CD4-positive, CD25-positive, alpha-beta regulatory T cell (primary cell): ENCODE measurements around the gene FBXL3. TPM values are rescaled to one million over a fixed set of nuclear protein-coding genes. Genes with fewer than 3 reads are reported as not detected.
A peak's percentile ranks its signal among the peaks of the same experiment; 100 is the strongest.

Experiments
- ATAC-seq, 2 donors: fragments of 150-1000 bp; cut with Tn5 transposase; one replicate each; pipeline ENCODE4 v1.10.0; 2021; ENCODE audit warnings: low read depth in 2 of 2, moderate number of reproducible peaks in 2 of 2, moderate library complexity in 1 of 2
- DNase-seq, 3 donors: peaks; one replicate each; pipeline versions ENCODE4 v3.0.0 to v3.0.0-alpha.2; 2012 to 2022; ENCODE audit warnings: mixed read lengths in 1 of 3
- H3K27ac ChIP-seq: one replicate; pipeline ENCODE4 v1.7.0; 2013; ENCODE audit warnings: mild to moderate bottlenecking, low read length; ENCODE audit not compliant: insufficient read depth, poor library complexity, severe bottlenecking
- H3K27me3 ChIP-seq: one replicate; pipeline ENCODE4 v1.7.0; 2013; ENCODE audit warnings: low read length; ENCODE audit not compliant: control insufficient read depth, insufficient read depth
- H3K36me3 ChIP-seq: one replicate; pipeline ENCODE4 v1.7.0; 2013; ENCODE audit warnings: mild to moderate bottlenecking, low read length, moderate library complexity; ENCODE audit not compliant: control insufficient read depth, insufficient read depth
- H3K4me1 ChIP-seq: 2 replicates; pipeline ENCODE4 v1.7.0; 2013; ENCODE audit warnings: mild to moderate bottlenecking, low read length; ENCODE audit not compliant: insufficient read depth, control insufficient read depth, poor library complexity, severe bottlenecking
- H3K4me3 ChIP-seq: one replicate; pipeline ENCODE4 v1.7.0; 2013; ENCODE audit warnings: low read depth, mild to moderate bottlenecking, low read length, moderate library complexity
- H3K9me3 ChIP-seq, 2 experiments: 1 replicate in 1 of 2; 2 replicates in 1 of 2; pipeline ENCODE4 v1.7.0; 2013; ENCODE audit warnings: low read length in 2 of 2, mild to moderate bottlenecking in 1 of 2, moderate library complexity in 1 of 2; ENCODE audit not compliant: control insufficient read depth in 2 of 2
- H3K27ac Mint-ChIP-seq, 3 donors: one replicate each; pipeline ENCODE4 v1.8.0; 2020 to 2022; ENCODE audit warnings: mild to moderate bottlenecking in 3 of 3, mixed read lengths in 3 of 3, moderate library complexity in 2 of 3
- H3K27me3 Mint-ChIP-seq: one replicate; pipeline ENCODE4 v1.8.0; 2022; ENCODE audit warnings: mild to moderate bottlenecking, mixed read lengths
- H3K36me3 Mint-ChIP-seq: one replicate; pipeline ENCODE4 v1.8.0; 2020; ENCODE audit warnings: mixed read lengths
- H3K4me1 Mint-ChIP-seq, 4 donors: one replicate each; pipeline ENCODE4 v1.8.0; 2020 to 2022; ENCODE audit warnings: mixed read lengths in 4 of 4, mild to moderate bottlenecking in 1 of 4
- H3K4me3 Mint-ChIP-seq, 4 donors: one replicate each; pipeline ENCODE4 v1.8.0; 2020 to 2022; ENCODE audit warnings: mild to moderate bottlenecking in 4 of 4, mixed read lengths in 4 of 4, moderate library complexity in 3 of 4
- H3K9me3 Mint-ChIP-seq, 7 donors: one replicate each; pipeline ENCODE4 v1.8.0; 2020 to 2022; ENCODE audit warnings: mixed read lengths in 7 of 7, mild to moderate bottlenecking in 3 of 7, moderate library complexity in 2 of 7
- polyA plus RNA-seq, 4 donors: library from polyadenylated mRNA; unstranded; fragments of 300-500 nt; fragmentation: Illumina TruSeq; gene quantifications; one replicate each; pipeline ENCODE4 v1.2.3, GENCODE V29; 2021
- total RNA-seq: library from RNA; stranded (reverse); gene quantifications from one replicate; pipeline ENCODE4 v1.2.3, GENCODE V29; 2022

FBXL3 gene
- total and polyA plus RNA-seq, 5 donors from 2014 or later: 36.7 to 89.0 (median 51.0) TPM

GRCh38 chr13:76982061-76982460, 44.9 kb downstream of the FBXL3 start:
- peaks cover 14% of the 10 kb centered on the region for H3K4me1 ChIP-seq
- Mint-ChIP-seq H3K4me1 (peaks cover 2 to 11% (median 9%) of the 10 kb centered on the region in 4 donors), H3K36me3 (no peaks in the 10 kb centered on the region), H3K27me3 (peaks cover 41% of the 10 kb centered on the region), H3K9me3 (peaks cover 0 to 2% (median 0%) of the 10 kb centered on the region in 7 donors), H3K27ac (no peak overlapping the region), H3K4me3 (no peak overlapping the region)
- H3K27me3 ChIP-seq: peaks cover 10% of the 10 kb centered on the region
- H3K36me3 ChIP-seq: no peaks in the 10 kb centered on the region
- ATAC-seq (no peak), DNase-seq (no peak)
- H3K9me3 ChIP-seq: no peaks in the 10 kb centered on the region
- no peak overlapping the region for H3K27ac ChIP-seq
- H3K4me3 ChIP-seq: no peak overlapping the region

- H3K9me3 Mint-ChIP-seq: peaks cover 0 to 2% (median 0%) of the 10 kb centered on the region in 7 donors
- peaks cover 36% of the 10 kb centered on the region for H3K27me3 Mint-ChIP-seq
- Histone ChIP-seq H3K9me3 (no peaks in the 10 kb centered on the region), H3K4me1 (peaks cover 25% of the 10 kb centered on the region), H3K27ac (no peak overlapping the region), H3K4me3 (peak overlapping the region; percentile 10), H3K36me3 (no peaks in the 10 kb centered on the region), H3K27me3 (peaks cover 10% of the 10 kb centered on the region)
- peak overlapping the region in 1 of 4 donors; percentile 33 for H3K4me3 Mint-ChIP-seq
- H3K36me3 Mint-ChIP-seq: no peaks in the 10 kb centered on the region
- no peak overlapping the region for H3K27ac Mint-ChIP-seq
- peak; percentile 72 to 79 (median 77) for DNase-seq
- peaks cover 3 to 19% (median 15%) of the 10 kb centered on the region in 4 donors for H3K4me1 Mint-ChIP-seq
- peak; percentile 93 to 97 for ATAC-seq
Measured at GRCh38 chr13:76980075-76980718, 46.8 kb downstream of the FBXL3 start.

GRCh38 chr13:76976929-76977328, 50.0 kb downstream of the FBXL3 start:
- H3K27ac Mint-ChIP-seq: peak overlapping the region in 2 of 3 donors; percentile 21 to 90
- H3K9me3 Mint-ChIP-seq: peaks cover 0 to 2% (median 0%) of the 10 kb centered on the region in 7 donors
- H3K4me3 ChIP-seq: no peak overlapping the region
- H3K36me3 ChIP-seq: no peaks in the 10 kb centered on the region
- no peaks in the 10 kb centered on the region for H3K9me3 ChIP-seq
- peaks cover 3 to 19% (median 15%) of the 10 kb centered on the region in 4 donors for H3K4me1 Mint-ChIP-seq
- peak overlapping the region; percentile 62 for H3K27ac ChIP-seq
- no peak for DNase-seq
- H3K27me3 ChIP-seq: peaks cover 10% of the 10 kb centered on the region
- H3K4me3 Mint-ChIP-seq: peak overlapping the region in 1 of 4 donors; percentile 34
- no peak for ATAC-seq
- no peaks in the 10 kb centered on the region for H3K36me3 Mint-ChIP-seq
- H3K4me1 ChIP-seq: peaks cover 25% of the 10 kb centered on the region
- H3K27me3 Mint-ChIP-seq: peaks cover 50% of the 10 kb centered on the region

GRCh38 chr13:76976490-76976889, 50.5 kb downstream of the FBXL3 start:
- peaks cover 25% of the 10 kb centered on the region for H3K4me1 ChIP-seq
- peaks cover 49% of the 10 kb centered on the region for H3K27me3 Mint-ChIP-seq
- ATAC-seq: peak; percentile 49 to 58
- peaks cover 0 to 2% (median 0%) of the 10 kb centered on the region in 7 donors for H3K9me3 Mint-ChIP-seq
- H3K36me3 ChIP-seq: no peaks in the 10 kb centered on the region
- H3K9me3 ChIP-seq: no peaks in the 10 kb centered on the region
- H3K27ac Mint-ChIP-seq: peak overlapping the region; percentile 79 to 90 (median 89)
- peaks cover 9% of the 10 kb centered on the region for H3K27me3 ChIP-seq
- peak overlapping the region in 3 of 4 donors; percentile 34 to 78 (median 65) for H3K4me3 Mint-ChIP-seq
- peak; percentile 15 to 59 (median 33) for DNase-seq
- peak overlapping the region; percentile 62 for H3K27ac ChIP-seq
- H3K36me3 Mint-ChIP-seq: no peaks in the 10 kb centered on the region
- peak overlapping the region; percentile 8 for H3K4me3 ChIP-seq
- H3K4me1 Mint-ChIP-seq: peaks cover 3 to 19% (median 11%) of the 10 kb centered on the region in 4 donors

GRCh38 chr13:76975863-76976262, 51.1 kb downstream of the FBXL3 start:
- H3K27ac Mint-ChIP-seq: peak overlapping the region in 1 of 3 donors; percentile 89

GRCh38 chr13:76974618-76974975, 52.4 kb downstream of the FBXL3 start:
- H3K36me3 ChIP-seq: no peaks in the 10 kb centered on the region
- H3K27ac Mint-ChIP-seq: no peak overlapping the region
- no peaks in the 10 kb centered on the region for H3K36me3 Mint-ChIP-seq
- H3K4me1 Mint-ChIP-seq: peaks cover 3 to 17% (median 7%) of the 10 kb centered on the region in 4 donors
- DNase-seq (no peak), ATAC-seq (no peak)
- H3K4me3 Mint-ChIP-seq: no peak overlapping the region
- H3K27me3 ChIP-seq: peaks cover 6% of the 10 kb centered on the region
- no peak overlapping the region for H3K4me3 ChIP-seq
- peaks cover 0 to 2% (median 0%) of the 10 kb centered on the region in 7 donors for H3K9me3 Mint-ChIP-seq
- no peak overlapping the region for H3K27ac ChIP-seq
- no peaks in the 10 kb centered on the region for H3K9me3 ChIP-seq
- peaks cover 16% of the 10 kb centered on the region for H3K4me1 ChIP-seq
- H3K27me3 Mint-ChIP-seq: peaks cover 42% of the 10 kb centered on the region

More at GRCh38 chr13:76975863-76976262, 51.1 kb downstream of the FBXL3 start:
- Mint-ChIP-seq H3K9me3 (peaks cover 0 to 2% (median 0%) of the 10 kb centered on the region in 7 donors), H3K27me3 (peaks cover 48% of the 10 kb centered on the region), H3K36me3 (no peaks in the 10 kb centered on the region), H3K4me1 (peaks cover 3 to 19% (median 9%) of the 10 kb centered on the region in 4 donors), H3K4me3 (no peak overlapping the region)
- no peak for ATAC-seq
- Histone ChIP-seq H3K27me3 (peaks cover 6% of the 10 kb centered on the region), H3K36me3 (no peaks in the 10 kb centered on the region), H3K9me3 (no peaks in the 10 kb centered on the region), H3K4me1 (peaks cover 25% of the 10 kb centered on the region), H3K27ac (no peak overlapping the region), H3K4me3 (no peak overlapping the region)
- no peak for DNase-seq

GRCh38 chr13:76973920-76974617, 52.9 kb downstream of the FBXL3 start:
- ATAC-seq (no peak), DNase-seq (no peak)
- Mint-ChIP-seq H3K9me3 (peaks cover 0 to 2% (median 0%) of the 10 kb centered on the region in 7 donors), H3K27me3 (peaks cover 39% of the 10 kb centered on the region), H3K27ac (no peak overlapping the region), H3K4me1 (peaks cover 3 to 17% (median 6%) of the 10 kb centered on the region in 4 donors), H3K4me3 (no peak overlapping the region), H3K36me3 (no peaks in the 10 kb centered on the region)
- Histone ChIP-seq H3K9me3 (no peaks in the 10 kb centered on the region), H3K27me3 (peaks cover 6% of the 10 kb centered on the region), H3K4me3 (no peak overlapping the region), H3K27ac (no peak overlapping the region), H3K36me3 (no peaks in the 10 kb centered on the region), H3K4me1 (peaks cover 16% of the 10 kb centered on the region)
